ENCODE measurements around the gene KRT17.

- TF ChIP-seq POLR2A (IDR thresholded peaks at IDR 0.05) (no peak), CTCF (IDR thresholded peaks at IDR 0.05) (no peak), POLR2AphosphoS5 (IDR thresholded peaks at IDR 0.05) (no peak)
These were observed 22.9 kb upstream of the KRT17 start for GRCh38 chr17:41647038-41647813.
